HG03066 (cell line): ENCODE results near the gene HTT.

ENCODE experiments used
- ATAC-seq: cut with Tn5 transposase; IDR thresholded peaks from one replicate; pipeline ENCODE4 v1.9.1; 2021; ENCODE audit warnings: low read depth; ENCODE audit not compliant: unreplicated experiment

Gene HTT

GRCh38 chr4:3196670-3197359, 122.3 kb downstream of the HTT start:
- ATAC-seq: no peak

GRCh38 chr4:3197366-3198105, 123.1 kb downstream of the HTT start:
- no peak for ATAC-seq

- ATAC-seq: no peak
These were observed 124.4 kb downstream of the HTT start for GRCh38 chr4:3198906-3199305.

GRCh38 chr4:3199653-3200422, 125.4 kb downstream of the HTT start:
- no peak for ATAC-seq

- no peak for ATAC-seq
These were observed 126.1 kb downstream of the HTT start for GRCh38 chr4:3200423-3201090.

GRCh38 chr4:3201718-3202702, 127.5 kb downstream of the HTT start:
- ATAC-seq: no peak

GRCh38 chr4:3202836-3203820, 128.6 kb downstream of the HTT start:
- ATAC-seq: no peak

- no peak for ATAC-seq
These were observed 129.5 kb downstream of the HTT start for GRCh38 chr4:3203971-3204431.

GRCh38 chr4:3205995-3206394, 131.5 kb downstream of the HTT start:
- no peak for ATAC-seq

GRCh38 chr4:3206439-3207100, 132.1 kb downstream of the HTT start:
- no peak for ATAC-seq

GRCh38 chr4:3207531-3208037, 133.1 kb downstream of the HTT start:
- ATAC-seq: no peak

GRCh38 chr4:3208826-3209225, 134.3 kb downstream of the HTT start:
- ATAC-seq: no peak

GRCh38 chr4:3209551-3210325, 135.3 kb downstream of the HTT start:
- no peak for ATAC-seq

- ATAC-seq: no peak
These were observed 136.0 kb downstream of the HTT start for GRCh38 chr4:3210467-3210866.

- no peak for ATAC-seq
These were observed 137.4 kb downstream of the HTT start for GRCh38 chr4:3211866-3212265.

GRCh38 chr4:3212391-3213105, 138.1 kb downstream of the HTT start:
- no peak for ATAC-seq

- no peak for ATAC-seq
These were observed 138.6 kb downstream of the HTT start for GRCh38 chr4:3213106-3213425.
